GM23338 (cell line): ENCODE data around the gene FARP1. TPM values are rescaled to one million over a fixed set of nuclear protein-coding genes. Genes with fewer than 3 reads are reported as not detected.

ENCODE experiments used
- ATAC-seq: fragments of 200-7000 bp; cut with Tn5 transposase; 3 replicates; pipeline ENCODE4 v1.9.1; 2020
- DNase-seq: peaks from one replicate; pipeline ENCODE4 v3.0.0-alpha.2; 2015; ENCODE audit warnings: low spot score
- H2AFZ ChIP-seq: fragments of 200-600 bp; sonication (generic); 2 replicates; pipeline ENCODE4 v1.8.0; 2016; ENCODE audit warnings: antibody characterized with exemption, mild to moderate bottlenecking, moderate library complexity
- H3F3A ChIP-seq: fragments of 200-600 bp; sonication (generic); replicated peaks from 2 replicates; pipeline ENCODE4 v1.8.0; 2017; ENCODE audit warnings: antibody characterized with exemption, mixed run types, low read depth
- H3K27ac ChIP-seq: fragments of 200-600 bp; sonication (generic); 2 replicates; pipeline ENCODE4 v1.6.1; 2016; ENCODE audit warnings: low read depth
- H3K27me3 ChIP-seq: fragments of 200-600 bp; sonication (generic); 2 replicates; pipeline ENCODE4 v1.8.0; 2016; ENCODE audit warnings: mild to moderate bottlenecking, mixed run types, moderate library complexity; ENCODE audit not compliant: insufficient read depth
- H3K36me3 ChIP-seq: fragments of 200-600 bp; sonication (generic); 2 replicates; pipeline ENCODE4 v1.8.0; 2016; ENCODE audit warnings: mild to moderate bottlenecking; ENCODE audit not compliant: insufficient read depth
- H3K4me1 ChIP-seq: fragments of 200-600 bp; sonication (generic); 2 replicates; pipeline ENCODE4 v1.8.0; 2016; ENCODE audit warnings: mild to moderate bottlenecking, moderate library complexity; ENCODE audit not compliant: insufficient read depth
- H3K4me2 ChIP-seq: fragments of 200-600 bp; sonication (generic); 2 replicates; pipeline ENCODE4 v1.7.1; 2017; ENCODE audit warnings: mixed run types
- H3K4me3 ChIP-seq: fragments of 200-600 bp; sonication (generic); 2 replicates; pipeline ENCODE4 v1.6.1; 2016; ENCODE audit warnings: mixed run types
- H3K79me2 ChIP-seq: fragments of 200-600 bp; sonication (generic); replicated peaks from 2 replicates; pipeline ENCODE4 v1.8.0; 2017; ENCODE audit warnings: mild to moderate bottlenecking; ENCODE audit not compliant: insufficient read depth
- H3K9me2 ChIP-seq: fragments of 200-600 bp; sonication (generic); 2 replicates; pipeline ENCODE4 v1.8.0; 2017; ENCODE audit not compliant: insufficient read depth
- H4K20me1 ChIP-seq: fragments of 200-600 bp; sonication (generic); replicated peaks from 2 replicates; pipeline ENCODE4 v1.8.0; 2017; ENCODE audit warnings: mild to moderate bottlenecking; ENCODE audit not compliant: insufficient read depth
- H3K27ac Mint-ChIP-seq: 2 replicates; pipeline ENCODE4 v1.8.0; 2020; ENCODE audit warnings: inconsistent platforms, mild to moderate bottlenecking, moderate library complexity, mixed read lengths
- H3K27me3 Mint-ChIP-seq: 3 replicates; pipeline ENCODE4 v1.8.0; 2022; ENCODE audit warnings: low read depth, mild to moderate bottlenecking, moderate library complexity, mixed read lengths, inconsistent platforms; ENCODE audit not compliant: insufficient read depth, poor library complexity
- H3K36me3 Mint-ChIP-seq: 3 replicates; pipeline ENCODE4 v1.8.0; 2021; ENCODE audit warnings: low read depth, mild to moderate bottlenecking, inconsistent platforms, moderate library complexity, mixed read lengths
- H3K4me1 Mint-ChIP-seq: 3 replicates; pipeline ENCODE4 v1.8.0; 2020; ENCODE audit warnings: mild to moderate bottlenecking, inconsistent platforms, mixed read lengths
- H3K4me3 Mint-ChIP-seq: 3 replicates; pipeline ENCODE4 v1.8.0; 2021; ENCODE audit warnings: moderate library complexity, mild to moderate bottlenecking, inconsistent platforms, mixed read lengths
- H3K9me3 Mint-ChIP-seq: 3 replicates; pipeline ENCODE4 v1.8.0; 2020; ENCODE audit warnings: moderate library complexity, mild to moderate bottlenecking, inconsistent platforms, mixed read lengths
- CREB1 ChIP-seq: fragments of 250-450 bp; sonication (Bioruptor Pico); IDR thresholded peaks from 2 replicates; pipeline ENCODE4 v1.5.0; 2020; ENCODE audit warnings: low read depth, mild to moderate bottlenecking, moderate library complexity
- CTCF ChIP-seq, 2 experiments: fragments of 200-600 bp in 1 of 2; sonication (generic) in 1 of 2; conservative IDR thresholded peaks; 2 replicates each; pipeline versions ENCODE4 v1.5.1 to v1.6.1; 2016 to 2017; ENCODE audit warnings: antibody characterized with exemption in 2 of 2, low read depth in 2 of 2, mild to moderate bottlenecking in 2 of 2, moderate library complexity in 1 of 2
- EZH2 ChIP-seq: fragments of 200-600 bp; sonication (generic); IDR thresholded peaks from one replicate; pipeline ENCODE4 v1.8.0; 2017; ENCODE audit warnings: antibody characterized with exemption, mild to moderate bottlenecking, low read depth; ENCODE audit not compliant: unreplicated experiment
- EZH2phosphoT487 ChIP-seq: fragments of 200-600 bp; sonication (generic); IDR thresholded peaks from one replicate; pipeline ENCODE4 v1.8.1; 2018; ENCODE audit warnings: antibody characterized with exemption; ENCODE audit not compliant: unreplicated experiment
- JUNB ChIP-seq: IDR thresholded peaks from one replicate; pipeline ENCODE4 v1.6.1; 2016; ENCODE audit warnings: antibody characterized with exemption; ENCODE audit not compliant: unreplicated experiment
- NANOG ChIP-seq: IDR thresholded peaks from 2 replicates; pipeline ENCODE4 v1.6.1; 2016; ENCODE audit warnings: antibody characterized with exemption, borderline replicate concordance
- POLR2AphosphoS5 ChIP-seq: IDR thresholded peaks from 2 replicates; pipeline ENCODE4 v1.6.1; 2016; ENCODE audit warnings: antibody characterized with exemption, low read depth
- STAT1 ChIP-seq: IDR thresholded peaks from one replicate; pipeline ENCODE4 v1.6.1; 2016; ENCODE audit warnings: antibody characterized with exemption; ENCODE audit not compliant: unreplicated experiment
- ZNF114 ChIP-seq: fragments of 250-450 bp; sonication (Bioruptor Pico); IDR thresholded peaks from 2 replicates; pipeline ENCODE4 v1.5.0; 2020; ENCODE audit warnings: mild to moderate bottlenecking, moderate library complexity
- ZNF331 ChIP-seq: fragments of 250-450 bp; sonication (Bioruptor Pico); IDR thresholded peaks from 2 replicates; pipeline ENCODE4 v1.5.0; 2020; ENCODE audit warnings: low read depth, mild to moderate bottlenecking, moderate library complexity
- ZNF462 ChIP-seq: fragments of 250-450 bp; sonication (Bioruptor Pico); IDR thresholded peaks from 2 replicates; pipeline ENCODE4 v1.5.0; 2020; ENCODE audit warnings: mild to moderate bottlenecking, moderate library complexity
- polyA plus RNA-seq: library from polyadenylated mRNA; unstranded; fragments of >200 nt; fragmentation: Nextera tagmentation; extraction: Ambion mirVana; gene quantifications from 2 replicates; pipeline ENCODE4 v1.2.1, GENCODE V29; 2016
- total RNA-seq: library from RNA; depleted of rRNA; stranded (reverse); fragments of >200 nt; shearing (Covaris generic); gene quantifications from 2 replicates; pipeline ENCODE4 v1.2.3, GENCODE V29; 2014
- TF ChIP-seq, protein P1 (sequence below): IDR thresholded peaks from one replicate; pipeline ENCODE4 v1.6.1; 2018; ENCODE audit warnings: antibody characterized with exemption; ENCODE audit not compliant: unreplicated experiment
- TF ChIP-seq, protein P2 (sequence below): IDR thresholded peaks from 2 replicates; pipeline ENCODE4 v1.6.1; 2016; ENCODE audit warnings: antibody characterized with exemption

Gene FARP1
- total and polyA plus RNA-seq, 2 experiments from 2014 or later: 53.6 to 82.5 TPM

DNA sequence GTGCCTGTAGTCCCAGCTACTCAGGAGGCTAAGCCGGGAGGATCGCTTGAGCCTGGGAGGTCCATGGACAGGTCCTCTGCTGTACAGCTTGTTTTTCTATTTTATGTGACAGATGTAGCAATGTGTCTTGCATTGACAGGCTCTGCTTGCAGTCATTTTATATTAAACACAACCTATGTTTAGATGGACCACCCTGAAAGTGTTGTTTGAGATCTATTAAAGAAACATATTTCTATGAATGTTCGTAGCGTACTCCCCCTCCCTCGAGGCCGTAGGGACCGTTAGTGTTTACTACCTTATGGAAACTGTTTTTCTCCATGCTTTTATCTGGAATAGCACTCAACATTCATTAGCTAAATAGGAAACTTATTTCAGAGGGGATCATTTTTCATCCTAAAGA is 99.1 kb downstream of the FARP1 start:
- no peaks in the 10 kb centered on the region for H3K27me3 ChIP-seq
- Mint-ChIP-seq H3K9me3 (no peaks in the 10 kb centered on the region), H3K36me3 (no peaks in the 10 kb centered on the region; the same call in 2 of the 3 replicates), H3K4me1 (peaks cover 37% of the 10 kb centered on the region), H3K27me3 (peaks cover 11% of the 10 kb centered on the region), H3K4me3 (no peak overlapping the region), H3K27ac (no peak overlapping the region)
- H3K27ac ChIP-seq: no peak overlapping the region
- no peak overlapping the region for H3K4me3 ChIP-seq
- no peak for TF ChIP-seq POLR2AphosphoS5
- TF ChIP-seq, protein P1, sequence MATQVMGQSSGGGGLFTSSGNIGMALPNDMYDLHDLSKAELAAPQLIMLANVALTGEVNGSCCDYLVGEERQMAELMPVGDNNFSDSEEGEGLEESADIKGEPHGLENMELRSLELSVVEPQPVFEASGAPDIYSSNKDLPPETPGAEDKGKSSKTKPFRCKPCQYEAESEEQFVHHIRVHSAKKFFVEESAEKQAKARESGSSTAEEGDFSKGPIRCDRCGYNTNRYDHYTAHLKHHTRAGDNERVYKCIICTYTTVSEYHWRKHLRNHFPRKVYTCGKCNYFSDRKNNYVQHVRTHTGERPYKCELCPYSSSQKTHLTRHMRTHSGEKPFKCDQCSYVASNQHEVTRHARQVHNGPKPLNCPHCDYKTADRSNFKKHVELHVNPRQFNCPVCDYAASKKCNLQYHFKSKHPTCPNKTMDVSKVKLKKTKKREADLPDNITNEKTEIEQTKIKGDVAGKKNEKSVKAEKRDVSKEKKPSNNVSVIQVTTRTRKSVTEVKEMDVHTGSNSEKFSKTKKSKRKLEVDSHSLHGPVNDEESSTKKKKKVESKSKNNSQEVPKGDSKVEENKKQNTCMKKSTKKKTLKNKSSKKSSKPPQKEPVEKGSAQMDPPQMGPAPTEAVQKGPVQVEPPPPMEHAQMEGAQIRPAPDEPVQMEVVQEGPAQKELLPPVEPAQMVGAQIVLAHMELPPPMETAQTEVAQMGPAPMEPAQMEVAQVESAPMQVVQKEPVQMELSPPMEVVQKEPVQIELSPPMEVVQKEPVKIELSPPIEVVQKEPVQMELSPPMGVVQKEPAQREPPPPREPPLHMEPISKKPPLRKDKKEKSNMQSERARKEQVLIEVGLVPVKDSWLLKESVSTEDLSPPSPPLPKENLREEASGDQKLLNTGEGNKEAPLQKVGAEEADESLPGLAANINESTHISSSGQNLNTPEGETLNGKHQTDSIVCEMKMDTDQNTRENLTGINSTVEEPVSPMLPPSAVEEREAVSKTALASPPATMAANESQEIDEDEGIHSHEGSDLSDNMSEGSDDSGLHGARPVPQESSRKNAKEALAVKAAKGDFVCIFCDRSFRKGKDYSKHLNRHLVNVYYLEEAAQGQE: no peak
- no peak for TF ChIP-seq ZNF462 (CRISPR knock-in tag)
- TF ChIP-seq CTCF (conservative IDR thresholded peaks at IDR 0.05; ENCODE audit: low read depth in 2 of 2): no peak
- TF ChIP-seq ZNF331 (CRISPR knock-in tag): no peak
- no peak for TF ChIP-seq NANOG
- TF ChIP-seq ZNF114 (CRISPR knock-in tag): no peak
- no peak for TF ChIP-seq STAT1
- TF ChIP-seq EZH2phosphoT487: no peak
- TF ChIP-seq, protein P2, sequence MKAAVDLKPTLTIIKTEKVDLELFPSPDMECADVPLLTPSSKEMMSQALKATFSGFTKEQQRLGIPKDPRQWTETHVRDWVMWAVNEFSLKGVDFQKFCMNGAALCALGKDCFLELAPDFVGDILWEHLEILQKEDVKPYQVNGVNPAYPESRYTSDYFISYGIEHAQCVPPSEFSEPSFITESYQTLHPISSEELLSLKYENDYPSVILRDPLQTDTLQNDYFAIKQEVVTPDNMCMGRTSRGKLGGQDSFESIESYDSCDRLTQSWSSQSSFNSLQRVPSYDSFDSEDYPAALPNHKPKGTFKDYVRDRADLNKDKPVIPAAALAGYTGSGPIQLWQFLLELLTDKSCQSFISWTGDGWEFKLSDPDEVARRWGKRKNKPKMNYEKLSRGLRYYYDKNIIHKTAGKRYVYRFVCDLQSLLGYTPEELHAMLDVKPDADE: no peak
- TF ChIP-seq CREB1 (CRISPR knock-in tag): no peak
- TF ChIP-seq EZH2: no peak
- no peak for TF ChIP-seq JUNB
- H4K20me1 ChIP-seq: no peaks in the 10 kb centered on the region
- H3K4me2 ChIP-seq: no peak overlapping the region
- DNase-seq: no peak
- H3F3A ChIP-seq: no peaks in the 10 kb centered on the region
- no peaks in the 10 kb centered on the region for H3K36me3 ChIP-seq
- no peak for ATAC-seq
- H3K79me2 ChIP-seq: peaks cover 57% of the 10 kb centered on the region
- H2AFZ ChIP-seq: no peak overlapping the region
- H3K4me1 ChIP-seq: peaks cover 11% of the 10 kb centered on the region
- H3K9me2 ChIP-seq: no peaks in the 10 kb centered on the region
